ENCODE results near the gene RUSC1.

Gene RUSC1

GRCh38 chr1:155295183-155295941, 25.3 kb upstream of the RUSC1 start:
- DNase-seq (ENCODE audit: low spot score) = no peak

- no peak for DNase-seq (ENCODE audit: low spot score)
Measured at GRCh38 chr1:155295942-155296267, 24.8 kb upstream of the RUSC1 start.

- DNase-seq (ENCODE audit: low spot score) = no peak
Measured at GRCh38 chr1:155296661-155297060, 24.0 kb upstream of the RUSC1 start.

- DNase-seq (ENCODE audit: low spot score) = no peak
Measured at GRCh38 chr1:155297384-155297783, 23.3 kb upstream of the RUSC1 start.

DNA sequence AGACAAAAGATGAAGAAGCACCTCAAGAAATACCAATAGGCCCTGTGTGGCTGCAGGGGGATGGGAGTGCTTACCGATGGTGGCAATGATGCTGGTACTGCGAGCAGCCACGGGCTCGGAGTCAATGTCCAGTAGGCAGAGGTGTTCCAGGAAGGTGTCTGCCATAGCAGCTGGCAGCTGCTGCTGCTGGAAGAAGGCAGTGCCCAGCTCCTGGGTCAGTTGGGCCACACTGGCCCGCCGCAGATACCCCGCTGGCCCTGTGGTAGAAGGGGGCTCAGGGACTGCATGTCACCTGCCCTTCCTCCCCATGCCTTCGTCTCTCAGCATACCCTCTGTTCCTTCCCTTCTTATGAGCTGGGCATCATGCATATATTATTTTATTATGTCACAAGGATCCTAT, 20.7 kb upstream of the RUSC1 start:
- no peak for DNase-seq (ENCODE audit: low spot score)

- DNase-seq (ENCODE audit: low spot score) = no peak
Measured at GRCh38 chr1:155300553-155301329, 20.0 kb upstream of the RUSC1 start.

- no peak for DNase-seq (ENCODE audit: low spot score)
Measured at GRCh38 chr1:155301342-155301841, 19.3 kb upstream of the RUSC1 start, which contains the start of gene PKLR. PKLR (minus strand) TSS chr1:155301438; CDS start chr1:155301395, 43 bp downstream.

- no peak for DNase-seq (ENCODE audit: low spot score)
Measured at GRCh38 chr1:155304558-155305063, 16.1 kb upstream of the RUSC1 start.

GRCh38 chr1:155305881-155306391, 14.8 kb upstream of the RUSC1 start:
- DNase-seq (ENCODE audit: low spot score) = no peak

DNA sequence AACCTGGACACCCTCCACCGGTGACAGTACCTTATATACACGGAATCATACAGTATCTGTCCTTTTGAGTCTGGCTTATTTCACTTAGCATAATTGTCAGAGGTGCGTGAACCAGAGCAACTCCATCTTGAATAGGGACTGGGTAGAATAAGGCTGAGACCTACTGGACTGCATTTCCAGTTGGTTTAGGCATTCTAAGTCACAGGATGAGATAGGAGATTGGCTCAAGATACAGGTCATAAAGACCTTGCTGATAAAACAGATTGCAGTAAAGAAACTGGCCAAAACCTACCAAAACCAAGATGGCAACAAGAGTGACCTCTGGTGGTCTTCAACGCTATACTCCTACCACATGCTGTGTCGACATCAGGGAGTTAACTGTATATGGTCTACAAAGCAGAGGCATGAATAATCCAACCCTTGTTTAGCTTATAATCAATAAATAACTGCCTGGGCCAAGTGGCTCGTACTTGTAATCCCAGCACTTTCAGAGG, 13.4 kb upstream of the RUSC1 start:
- peak; percentile 81 for DNase-seq (ENCODE audit: low spot score)

- DNase-seq (ENCODE audit: low spot score) = peak; percentile 100
Measured at GRCh38 chr1:155308493-155309422, 11.9 kb upstream of the RUSC1 start, which contains the start of gene FDPS. FDPS (plus strand) TSS chr1:155308866; CDS start chr1:155309790, 924 bp downstream.

GRCh38 chr1:155309423-155310021, 11.2 kb upstream of the RUSC1 start:
- no peak for DNase-seq (ENCODE audit: low spot score)

DNA sequence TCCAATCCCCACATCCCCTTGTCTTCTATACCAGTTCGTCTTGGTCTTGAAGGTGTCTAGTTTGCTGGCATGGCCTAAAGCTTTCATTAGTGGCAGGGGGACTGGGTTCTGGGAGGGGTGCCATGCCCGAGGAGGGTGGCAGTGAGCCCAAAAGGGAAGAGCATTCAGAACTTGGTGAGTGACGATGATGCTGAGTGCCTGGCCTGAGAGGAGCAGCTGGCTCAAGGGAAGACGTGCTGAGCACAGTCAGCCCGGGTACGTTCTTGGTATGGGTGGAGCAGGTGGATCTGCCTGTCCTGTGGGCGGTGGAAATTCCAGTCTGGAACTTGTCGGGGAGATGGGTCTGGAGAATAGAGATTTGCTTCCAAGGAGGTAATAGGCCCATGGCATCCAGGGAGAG, 7.4 kb upstream of the RUSC1 start:
- no peak for DNase-seq (ENCODE audit: low spot score)

DNA sequence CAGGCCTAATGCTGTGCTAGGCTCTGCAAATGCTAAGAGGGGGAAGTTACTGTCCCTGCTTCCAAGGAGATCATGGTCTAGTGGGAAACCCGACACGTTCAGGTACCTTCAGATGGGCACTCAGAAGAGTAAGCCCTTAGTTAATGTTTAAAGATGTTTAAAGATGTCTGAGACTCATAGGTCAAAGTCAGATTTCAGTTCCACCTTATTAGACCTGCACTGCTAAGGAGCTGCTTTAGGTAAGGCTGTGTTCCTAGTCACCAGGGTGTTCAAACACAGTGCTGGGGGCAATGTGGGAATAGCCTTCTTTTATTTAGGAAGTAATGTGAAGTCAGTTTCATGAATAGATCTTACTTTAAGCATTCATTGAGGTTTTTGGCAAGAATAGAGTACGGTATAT, 3.8 kb upstream of the RUSC1 start:
- DNase-seq (ENCODE audit: low spot score) = no peak

DNA sequence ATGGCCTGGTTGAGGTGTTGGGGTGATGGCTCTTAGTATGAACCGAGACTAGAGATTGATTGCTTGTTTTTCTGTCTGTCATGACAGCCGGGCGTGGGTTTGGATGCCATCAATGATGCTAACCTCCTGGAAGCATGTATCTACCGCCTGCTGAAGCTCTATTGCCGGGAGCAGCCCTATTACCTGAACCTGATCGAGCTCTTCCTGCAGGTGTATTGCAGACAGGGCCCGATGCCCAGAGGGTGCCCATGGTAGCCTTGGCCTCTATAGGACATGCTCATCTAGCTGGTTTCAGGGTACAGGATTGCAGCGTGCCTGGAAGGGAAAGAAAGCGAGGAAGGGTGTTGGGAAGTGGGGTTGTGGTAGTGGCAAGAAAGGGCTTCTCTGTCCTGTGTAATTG, 2.6 kb upstream of the RUSC1 start:
- no peak for DNase-seq (ENCODE audit: low spot score)

- DNase-seq (ENCODE audit: low spot score) = no peak
Measured at GRCh38 chr1:155319536-155319935, 1.2 kb upstream of the RUSC1 start.

DNA sequence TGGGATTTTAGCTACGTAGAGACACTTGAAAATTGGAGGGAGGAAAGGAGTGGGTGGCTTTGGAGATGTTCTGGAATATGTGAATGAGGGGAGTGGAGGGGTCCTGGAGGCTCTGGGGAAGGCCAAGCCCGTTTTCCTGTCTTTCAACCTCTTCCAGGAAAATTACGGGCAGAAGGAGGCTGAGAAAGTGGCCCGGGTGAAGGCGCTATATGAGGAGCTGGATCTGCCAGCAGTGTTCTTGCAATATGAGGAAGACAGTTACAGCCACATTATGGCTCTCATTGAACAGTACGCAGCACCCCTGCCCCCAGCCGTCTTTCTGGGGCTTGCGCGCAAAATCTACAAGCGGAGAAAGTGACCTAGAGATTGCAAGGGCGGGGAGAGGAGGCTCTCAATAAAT, 442 bp upstream of the RUSC1 start:
- no peak for DNase-seq (ENCODE audit: low spot score)

DNA sequence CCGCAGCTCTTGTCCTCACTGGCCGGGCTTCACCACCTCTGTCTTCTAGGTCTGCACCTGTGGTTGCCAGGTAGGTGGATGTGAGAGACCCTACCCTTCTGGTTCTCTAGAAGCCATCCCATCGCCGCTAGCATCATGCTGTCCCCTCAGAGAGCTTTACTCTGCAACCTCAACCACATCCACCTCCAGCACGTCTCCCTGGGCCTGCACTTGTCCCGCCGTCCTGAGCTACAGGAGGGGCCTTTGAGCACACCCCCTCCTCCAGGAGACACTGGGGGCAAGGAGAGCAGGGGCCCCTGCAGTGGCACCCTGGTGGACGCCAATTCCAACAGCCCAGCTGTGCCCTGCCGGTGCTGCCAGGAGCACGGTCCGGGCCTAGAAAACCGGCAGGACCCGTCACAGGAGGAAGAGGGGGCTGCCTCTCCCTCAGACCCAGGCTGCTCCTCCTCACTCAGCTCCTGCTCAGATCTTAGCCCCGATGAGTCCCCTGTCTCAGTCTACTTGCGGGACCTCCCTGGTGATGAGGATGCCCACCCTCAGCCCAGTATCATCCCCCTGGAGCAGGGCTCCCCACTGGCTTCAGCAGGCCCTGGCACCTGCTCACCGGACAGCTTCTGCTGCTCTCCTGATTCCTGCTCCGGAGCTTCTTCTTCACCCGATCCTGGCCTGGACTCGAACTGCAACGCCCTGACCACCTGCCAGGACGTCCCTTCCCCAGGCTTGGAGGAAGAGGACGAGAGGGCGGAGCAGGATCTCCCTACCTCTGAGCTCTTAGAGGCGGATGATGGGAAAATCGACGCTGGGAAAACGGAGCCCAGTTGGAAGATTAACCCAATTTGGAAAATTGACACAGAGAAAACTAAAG, 1.2 kb downstream of the RUSC1 start:
- peak; percentile 61 for DNase-seq (ENCODE audit: low spot score)

DNA sequence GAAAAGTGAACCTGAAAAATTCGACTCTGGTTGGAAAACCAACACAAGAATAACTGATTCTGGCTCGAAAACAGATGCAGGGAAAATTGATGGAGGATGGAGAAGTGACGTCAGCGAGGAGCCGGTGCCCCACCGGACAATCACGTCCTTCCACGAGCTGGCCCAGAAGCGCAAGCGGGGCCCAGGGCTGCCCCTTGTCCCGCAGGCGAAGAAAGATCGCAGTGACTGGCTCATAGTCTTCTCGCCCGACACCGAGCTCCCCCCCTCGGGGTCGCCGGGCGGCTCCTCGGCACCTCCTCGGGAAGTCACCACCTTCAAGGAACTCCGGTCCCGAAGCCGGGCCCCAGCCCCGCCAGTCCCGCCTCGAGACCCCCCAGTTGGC, 1.9 kb downstream of the RUSC1 start:
- peak; percentile 69 for DNase-seq (ENCODE audit: low spot score)

All from SK-N-DZ (cell line).